ENCODE data around the gene PDE11A. TPM values are rescaled to one million over a fixed set of nuclear protein-coding genes. Genes with fewer than 3 reads are reported as not detected.

Gene PDE11A
- polyA plus RNA-seq, 6 donors from 2014 or later: not detected

GRCh38 chr2:177733322-177733855 lies 339.2 kb downstream of the PDE11A start:
- H3K27me3 Mint-ChIP-seq: peaks cover 0 to 24% (median 9%) of the 10 kb centered on the region in 3 donors
- no peak overlapping the region for H3K4me3 Mint-ChIP-seq
- no peaks in the 10 kb centered on the region for H3K36me3 Mint-ChIP-seq
- peaks cover 0 to 2% (median 0%) of the 10 kb centered on the region in 7 donors for H3K9me3 Mint-ChIP-seq
- DNase-seq (no peak), ATAC-seq (ENCODE audit: low read depth in 2 of 2) (no peak)
- no peak overlapping the region for H3K27ac Mint-ChIP-seq
- no peaks in the 10 kb centered on the region for H3K4me1 Mint-ChIP-seq

- H3K9me3 Mint-ChIP-seq: peaks cover 0 to 2% (median 0%) of the 10 kb centered on the region in 7 donors
- peaks cover 5 to 24% (median 9%) of the 10 kb centered on the region in 3 donors for H3K27me3 Mint-ChIP-seq
- no peak overlapping the region for H3K4me3 Mint-ChIP-seq
- DNase-seq (no peak), ATAC-seq (ENCODE audit: low read depth in 2 of 2) (no peak)
- H3K36me3 Mint-ChIP-seq: no peaks in the 10 kb centered on the region
- H3K4me1 Mint-ChIP-seq: no peaks in the 10 kb centered on the region
- H3K27ac Mint-ChIP-seq: no peak overlapping the region
Observed at GRCh38 chr2:177731384-177731783, 341.2 kb downstream of the PDE11A start.

- no peak for DNase-seq
- Mint-ChIP-seq H3K27me3 (peaks cover 9 to 24% (median 9%) of the 10 kb centered on the region in 3 donors), H3K4me3 (no peak overlapping the region), H3K27ac (no peak overlapping the region), H3K4me1 (no peaks in the 10 kb centered on the region), H3K36me3 (no peaks in the 10 kb centered on the region), H3K9me3 (peaks cover 0 to 2% (median 0%) of the 10 kb centered on the region in 7 donors)
- no peak for ATAC-seq (ENCODE audit: low read depth in 2 of 2)
Observed at GRCh38 chr2:177730792-177731191, 341.8 kb downstream of the PDE11A start.

- peak overlapping the region in 1 of 6 donors; percentile 72 for H3K27ac Mint-ChIP-seq
- no peaks in the 10 kb centered on the region for H3K4me1 Mint-ChIP-seq
- no peak overlapping the region for H3K4me3 Mint-ChIP-seq
- peaks cover 0 to 2% (median 0%) of the 10 kb centered on the region in 7 donors for H3K9me3 Mint-ChIP-seq
- ATAC-seq (ENCODE audit: low read depth in 2 of 2) (no peak), DNase-seq (no peak)
- H3K36me3 Mint-ChIP-seq: no peaks in the 10 kb centered on the region
- H3K27me3 Mint-ChIP-seq: peaks cover 8 to 24% (median 9%) of the 10 kb centered on the region in 3 donors
Observed at GRCh38 chr2:177730363-177730762, 342.2 kb downstream of the PDE11A start.

- Mint-ChIP-seq H3K9me3 (no peaks in the 10 kb centered on the region), H3K36me3 (no peaks in the 10 kb centered on the region), H3K27ac (no peak overlapping the region), H3K27me3 (peaks cover 5 to 14% (median 9%) of the 10 kb centered on the region in 3 donors), H3K4me1 (no peaks in the 10 kb centered on the region), H3K4me3 (no peak overlapping the region)
- DNase-seq (no peak), ATAC-seq (ENCODE audit: low read depth in 2 of 2) (no peak)
Observed at GRCh38 chr2:177728920-177729319, 343.7 kb downstream of the PDE11A start.

GRCh38 chr2:177728399-177728765 lies 344.2 kb downstream of the PDE11A start:
- Mint-ChIP-seq H3K27ac (no peak overlapping the region), H3K27me3 (peaks cover 5 to 14% (median 9%) of the 10 kb centered on the region in 3 donors), H3K9me3 (no peaks in the 10 kb centered on the region), H3K4me1 (no peaks in the 10 kb centered on the region), H3K36me3 (no peaks in the 10 kb centered on the region), H3K4me3 (no peak overlapping the region)
- ATAC-seq (ENCODE audit: low read depth in 2 of 2) (no peak), DNase-seq (no peak)

- no peak for ATAC-seq (ENCODE audit: low read depth in 2 of 2)
- Mint-ChIP-seq H3K4me3 (no peak overlapping the region), H3K27me3 (peaks cover 5 to 14% (median 9%) of the 10 kb centered on the region in 3 donors), H3K27ac (no peak overlapping the region), H3K9me3 (no peaks in the 10 kb centered on the region), H3K36me3 (no peaks in the 10 kb centered on the region), H3K4me1 (no peaks in the 10 kb centered on the region)
- no peak for DNase-seq
Observed at GRCh38 chr2:177727577-177728398, 344.8 kb downstream of the PDE11A start.

GRCh38 chr2:177726931-177727348 lies 345.6 kb downstream of the PDE11A start:
- no peaks in the 10 kb centered on the region for H3K4me1 Mint-ChIP-seq
- no peak for DNase-seq
- no peak overlapping the region for H3K27ac Mint-ChIP-seq
- no peaks in the 10 kb centered on the region for H3K9me3 Mint-ChIP-seq
- ATAC-seq (ENCODE audit: low read depth in 2 of 2): no peak
- H3K27me3 Mint-ChIP-seq: peaks cover 5 to 14% (median 9%) of the 10 kb centered on the region in 3 donors
- no peak overlapping the region for H3K4me3 Mint-ChIP-seq
- no peaks in the 10 kb centered on the region for H3K36me3 Mint-ChIP-seq

GRCh38 chr2:177724398-177725287 lies 347.9 kb downstream of the PDE11A start:
- H3K27me3 Mint-ChIP-seq: peaks cover 0 to 9% (median 0%) of the 10 kb centered on the region in 3 donors
- H3K4me3 Mint-ChIP-seq: no peak overlapping the region
- H3K4me1 Mint-ChIP-seq: no peaks in the 10 kb centered on the region

GRCh38 chr2:177723235-177723634 lies 349.3 kb downstream of the PDE11A start:
- DNase-seq (no peak), ATAC-seq (ENCODE audit: low read depth in 2 of 2) (no peak)
- Mint-ChIP-seq H3K4me1 (no peaks in the 10 kb centered on the region), H3K27ac (no peak overlapping the region), H3K4me3 (no peak overlapping the region), H3K27me3 (peaks cover 0 to 9% (median 0%) of the 10 kb centered on the region in 3 donors), H3K9me3 (no peaks in the 10 kb centered on the region), H3K36me3 (no peaks in the 10 kb centered on the region)

More at GRCh38 chr2:177724398-177725287, 347.9 kb downstream of the PDE11A start:
- no peaks in the 10 kb centered on the region for H3K9me3 Mint-ChIP-seq
- H3K36me3 Mint-ChIP-seq: no peaks in the 10 kb centered on the region
- ATAC-seq (ENCODE audit: low read depth in 2 of 2) (peak in 1 of 2 donors; percentile 47), DNase-seq (peak; percentile 23)
- peak overlapping the region in 1 of 6 donors; percentile 2 for H3K27ac Mint-ChIP-seq

- H3K27ac Mint-ChIP-seq: no peak overlapping the region
- no peak for DNase-seq
- H3K36me3 Mint-ChIP-seq: no peaks in the 10 kb centered on the region
- H3K4me1 Mint-ChIP-seq: no peaks in the 10 kb centered on the region
- no peaks in the 10 kb centered on the region for H3K9me3 Mint-ChIP-seq
- ATAC-seq (ENCODE audit: low read depth in 2 of 2): no peak
- no peak overlapping the region for H3K4me3 Mint-ChIP-seq
- peaks cover 0 to 5% (median 0%) of the 10 kb centered on the region in 3 donors for H3K27me3 Mint-ChIP-seq
Observed at GRCh38 chr2:177721818-177722567, 350.6 kb downstream of the PDE11A start.

GRCh38 chr2:177721087-177721486 lies 351.5 kb downstream of the PDE11A start:
- Mint-ChIP-seq H3K4me3 (no peak overlapping the region), H3K9me3 (no peaks in the 10 kb centered on the region), H3K27ac (no peak overlapping the region), H3K27me3 (peaks cover 0 to under 1% (median 0%) of the 10 kb centered on the region in 3 donors), H3K36me3 (no peaks in the 10 kb centered on the region), H3K4me1 (no peaks in the 10 kb centered on the region)
- DNase-seq: no peak
- ATAC-seq (ENCODE audit: low read depth in 2 of 2): no peak

Data from naive B cell (primary cell).